ENCODE measurements around the gene FAM193B. TPM values are rescaled to one million over a fixed set of nuclear protein-coding genes. Genes with fewer than 3 reads are reported as not detected.

FAM193B gene
- polyA plus RNA-seq, 2 of the 4 experiments (the other 2 are of a cell fraction) = 19.4 to 28.9 TPM

DNA sequence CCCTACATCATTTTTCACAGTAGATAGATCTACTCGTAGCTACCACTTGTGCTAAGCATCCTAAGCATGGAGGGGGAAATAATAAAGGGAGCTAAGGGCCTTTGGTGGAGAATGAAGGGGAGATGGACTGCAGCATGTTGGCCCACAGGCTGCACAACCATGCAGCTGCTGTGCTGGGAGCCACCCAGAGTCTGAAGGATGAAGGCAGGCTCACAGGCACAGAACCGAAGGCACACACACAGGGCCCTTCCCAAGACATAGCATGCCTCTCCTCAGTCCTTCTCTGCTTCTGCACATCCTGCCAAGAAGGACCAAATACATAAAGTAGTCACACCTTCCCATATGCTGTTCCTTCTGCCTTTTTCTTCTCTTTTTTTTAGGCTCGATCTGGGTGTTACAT lies 6.6 kb downstream of the FAM193B start:
- ChIA-PET POLR2A (no interaction called here), CTCF (interaction anchor here (0.7 to 4.0 kb wide), 7 partner anchors 10 to 60 kb away, joined by 3 to 18 read pairs (median 3); partner anchors contain the start of gene PDLIM7)
- TF ChIP-seq, protein P1, sequence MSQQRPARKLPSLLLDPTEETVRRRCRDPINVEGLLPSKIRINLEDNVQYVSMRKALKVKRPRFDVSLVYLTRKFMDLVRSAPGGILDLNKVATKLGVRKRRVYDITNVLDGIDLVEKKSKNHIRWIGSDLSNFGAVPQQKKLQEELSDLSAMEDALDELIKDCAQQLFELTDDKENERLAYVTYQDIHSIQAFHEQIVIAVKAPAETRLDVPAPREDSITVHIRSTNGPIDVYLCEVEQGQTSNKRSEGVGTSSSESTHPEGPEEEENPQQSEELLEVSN (IDR thresholded peaks at IDR 0.05; ENCODE audit: borderline replicate concordance, low read depth) = no peak
- no peak for TF ChIP-seq FOSB (CRISPR knock-in tag; IDR thresholded peaks at IDR 0.05)
- no peak for TF ChIP-seq ZNF302 (CRISPR knock-in tag; IDR thresholded peaks at IDR 0.05)
- TF ChIP-seq CHD2 (IDR thresholded peaks at IDR 0.05; ENCODE audit: low read length, partially characterized antibody) = no peak
- no peak for TF ChIP-seq NPAS2 (CRISPR knock-in tag; IDR thresholded peaks at IDR 0.05; ENCODE audit: borderline replicate concordance)
- TF ChIP-seq HOXA7 (CRISPR knock-in tag; IDR thresholded peaks at IDR 0.05) = no peak
- no peak for TF ChIP-seq ZC3H11A (IDR thresholded peaks at IDR 0.05)
- no peak for TF ChIP-seq HEYL (CRISPR knock-in tag; IDR thresholded peaks at IDR 0.05)
- TF ChIP-seq, protein P2, sequence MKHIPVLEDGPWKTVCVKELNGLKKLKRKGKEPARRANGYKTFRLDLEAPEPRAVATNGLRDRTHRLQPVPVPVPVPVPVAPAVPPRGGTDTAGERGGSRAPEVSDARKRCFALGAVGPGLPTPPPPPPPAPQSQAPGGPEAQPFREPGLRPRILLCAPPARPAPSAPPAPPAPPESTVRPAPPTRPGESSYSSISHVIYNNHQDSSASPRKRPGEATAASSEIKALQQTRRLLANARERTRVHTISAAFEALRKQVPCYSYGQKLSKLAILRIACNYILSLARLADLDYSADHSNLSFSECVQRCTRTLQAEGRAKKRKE (CRISPR knock-in tag; IDR thresholded peaks at IDR 0.05; ENCODE audit: low read depth) = no peak
- no peak for TF ChIP-seq HOXB5 (CRISPR knock-in tag; IDR thresholded peaks at IDR 0.05)
- no peak for DNase-seq (ENCODE audit: low read depth in 1 of 2, low spot score in 1 of 2)
- 86% methylated on average over 3 of the region's 3 CpGs for WGBS (ENCODE audit: missing lambda C conversion rate)
- Histone ChIP-seq H3K4me2 (no peak overlapping the region), H3K4me1 (peaks cover 33% of the 10 kb centered on the region), H3K4me3 (no peak overlapping the region), H3K27ac (peak overlapping the region in 1 of 2 experiments; percentile 33; a peak in 1 of 6 replicates), H3K9me3 (no peaks in the 10 kb centered on the region)
- no peak for ATAC-seq
- FAIRE-seq = no peak

DNA sequence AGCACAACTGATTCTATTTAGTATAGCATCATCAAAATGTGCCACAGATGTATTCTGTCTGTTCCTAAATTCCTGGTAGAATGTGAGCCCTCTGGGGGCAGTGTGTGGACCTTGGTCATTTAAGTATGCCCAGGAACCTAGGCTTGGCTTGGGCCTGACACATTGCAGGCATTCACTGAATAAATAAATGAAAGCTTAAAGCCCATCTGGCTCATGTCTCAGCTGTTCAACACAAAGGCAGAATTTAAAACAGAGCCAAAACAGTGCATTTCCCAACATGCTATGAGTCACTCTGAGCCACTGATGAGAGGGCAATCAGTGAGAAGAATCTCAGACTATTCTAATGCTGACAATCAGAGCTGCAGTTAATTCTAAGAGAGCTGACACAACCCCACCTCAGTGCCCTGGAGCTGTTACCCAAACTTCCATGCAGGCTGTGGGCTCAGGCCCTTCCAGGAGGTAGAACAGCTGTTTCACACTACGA lies 8.1 kb downstream of the FAM193B start:
- Histone ChIP-seq H3K4me1 (peaks cover 30% of the 10 kb centered on the region), H3K4me3 (peak overlapping the region; percentile 25; the same call in 1 of the 3 replicates), H3K4me2 (peak overlapping the region; percentile 66), H3K9me3 (no peaks in the 10 kb centered on the region), H3K27ac (peak overlapping the region; percentile 53 to 79)
- ChIA-PET CTCF (interaction anchor here (0.5 to 4.0 kb wide), 12 partner anchors 9 to 1958 kb away, joined by 3 to 18 read pairs (median 4); no protein-coding TSS in a partner anchor), POLR2A (interaction anchor here (1.1 to 1.5 kb wide), 3 partner anchors 9 to 49 kb away, joined by 3 to 6 read pairs (median 5); partner anchors contain the start of genes DDX41 and PDLIM7)
- WGBS (ENCODE audit: missing lambda C conversion rate) = 63% methylated on average over 1 of the region's 1 CpG
- FAIRE-seq (peak; percentile 59), DNase-seq (ENCODE audit: low read depth in 1 of 2, low spot score in 1 of 2) (peak; percentile 54 to 68), ATAC-seq (peak; percentile 89 to 92)
- TF ChIP-seq, protein P1 (IDR thresholded peaks at IDR 0.05; ENCODE audit: borderline replicate concordance, low read depth) = no peak
- peak; percentile 57 for TF ChIP-seq JUNB (IDR thresholded peaks at IDR 0.05)
- no peak for TF ChIP-seq CBX8 (IDR thresholded peaks at IDR 0.05)
- 0 out of 5 replicates have a peak, but pooled peaks of 1 of the 2 experiments have one; percentile 24 for TF ChIP-seq EP300 (IDR thresholded peaks at IDR 0.05)
- TF ChIP-seq, protein P3, sequence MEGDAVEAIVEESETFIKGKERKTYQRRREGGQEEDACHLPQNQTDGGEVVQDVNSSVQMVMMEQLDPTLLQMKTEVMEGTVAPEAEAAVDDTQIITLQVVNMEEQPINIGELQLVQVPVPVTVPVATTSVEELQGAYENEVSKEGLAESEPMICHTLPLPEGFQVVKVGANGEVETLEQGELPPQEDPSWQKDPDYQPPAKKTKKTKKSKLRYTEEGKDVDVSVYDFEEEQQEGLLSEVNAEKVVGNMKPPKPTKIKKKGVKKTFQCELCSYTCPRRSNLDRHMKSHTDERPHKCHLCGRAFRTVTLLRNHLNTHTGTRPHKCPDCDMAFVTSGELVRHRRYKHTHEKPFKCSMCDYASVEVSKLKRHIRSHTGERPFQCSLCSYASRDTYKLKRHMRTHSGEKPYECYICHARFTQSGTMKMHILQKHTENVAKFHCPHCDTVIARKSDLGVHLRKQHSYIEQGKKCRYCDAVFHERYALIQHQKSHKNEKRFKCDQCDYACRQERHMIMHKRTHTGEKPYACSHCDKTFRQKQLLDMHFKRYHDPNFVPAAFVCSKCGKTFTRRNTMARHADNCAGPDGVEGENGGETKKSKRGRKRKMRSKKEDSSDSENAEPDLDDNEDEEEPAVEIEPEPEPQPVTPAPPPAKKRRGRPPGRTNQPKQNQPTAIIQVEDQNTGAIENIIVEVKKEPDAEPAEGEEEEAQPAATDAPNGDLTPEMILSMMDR (IDR thresholded peaks at IDR 0.05) = peak; percentile 18; the same call in 1 of the 3 replicates
- TF ChIP-seq, protein P4, sequence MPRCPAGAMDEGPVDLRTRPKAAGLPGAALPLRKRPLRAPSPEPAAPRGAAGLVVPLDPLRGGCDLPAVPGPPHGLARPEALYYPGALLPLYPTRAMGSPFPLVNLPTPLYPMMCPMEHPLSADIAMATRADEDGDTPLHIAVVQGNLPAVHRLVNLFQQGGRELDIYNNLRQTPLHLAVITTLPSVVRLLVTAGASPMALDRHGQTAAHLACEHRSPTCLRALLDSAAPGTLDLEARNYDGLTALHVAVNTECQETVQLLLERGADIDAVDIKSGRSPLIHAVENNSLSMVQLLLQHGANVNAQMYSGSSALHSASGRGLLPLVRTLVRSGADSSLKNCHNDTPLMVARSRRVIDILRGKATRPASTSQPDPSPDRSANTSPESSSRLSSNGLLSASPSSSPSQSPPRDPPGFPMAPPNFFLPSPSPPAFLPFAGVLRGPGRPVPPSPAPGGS (IDR thresholded peaks at IDR 0.05) = no peak
- TF ChIP-seq HOXA7 (CRISPR knock-in tag; IDR thresholded peaks at IDR 0.05) = no peak
- TF ChIP-seq GATA3 (IDR thresholded peaks at IDR 0.05; ENCODE audit: borderline replicate concordance) = peak; percentile 16; the same call in 1 of the 2 replicates
- no peak for TF ChIP-seq KDM5A (IDR thresholded peaks at IDR 0.05)
- peak; percentile 68 to 87 for TF ChIP-seq CEBPB (IDR thresholded peaks at IDR 0.05)
- TF ChIP-seq, protein P5, sequence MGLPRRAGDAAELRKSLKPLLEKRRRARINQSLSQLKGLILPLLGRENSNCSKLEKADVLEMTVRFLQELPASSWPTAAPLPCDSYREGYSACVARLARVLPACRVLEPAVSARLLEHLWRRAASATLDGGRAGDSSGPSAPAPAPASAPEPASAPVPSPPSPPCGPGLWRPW (IDR thresholded peaks at IDR 0.05) = 0 out of 2 replicates have a peak, but pooled peaks have one; percentile 17
- 0 out of 3 replicates have a peak, but pooled peaks have one; percentile 10 for TF ChIP-seq SMC3 (IDR thresholded peaks at IDR 0.05)
- peak; percentile 86 for TF ChIP-seq FOSL2 (IDR thresholded peaks at IDR 0.05)
- peak; percentile 86 for TF ChIP-seq FOSL2 (CRISPR knock-in tag; IDR thresholded peaks at IDR 0.05)

Data from A549 (cell line).